ENCODE results near the gene ADGRG6.

- TF ChIP-seq, protein P1, sequence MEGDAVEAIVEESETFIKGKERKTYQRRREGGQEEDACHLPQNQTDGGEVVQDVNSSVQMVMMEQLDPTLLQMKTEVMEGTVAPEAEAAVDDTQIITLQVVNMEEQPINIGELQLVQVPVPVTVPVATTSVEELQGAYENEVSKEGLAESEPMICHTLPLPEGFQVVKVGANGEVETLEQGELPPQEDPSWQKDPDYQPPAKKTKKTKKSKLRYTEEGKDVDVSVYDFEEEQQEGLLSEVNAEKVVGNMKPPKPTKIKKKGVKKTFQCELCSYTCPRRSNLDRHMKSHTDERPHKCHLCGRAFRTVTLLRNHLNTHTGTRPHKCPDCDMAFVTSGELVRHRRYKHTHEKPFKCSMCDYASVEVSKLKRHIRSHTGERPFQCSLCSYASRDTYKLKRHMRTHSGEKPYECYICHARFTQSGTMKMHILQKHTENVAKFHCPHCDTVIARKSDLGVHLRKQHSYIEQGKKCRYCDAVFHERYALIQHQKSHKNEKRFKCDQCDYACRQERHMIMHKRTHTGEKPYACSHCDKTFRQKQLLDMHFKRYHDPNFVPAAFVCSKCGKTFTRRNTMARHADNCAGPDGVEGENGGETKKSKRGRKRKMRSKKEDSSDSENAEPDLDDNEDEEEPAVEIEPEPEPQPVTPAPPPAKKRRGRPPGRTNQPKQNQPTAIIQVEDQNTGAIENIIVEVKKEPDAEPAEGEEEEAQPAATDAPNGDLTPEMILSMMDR (conservative IDR thresholded peaks at IDR 0.05): no peak
- no peak for TF ChIP-seq EZH2 (IDR thresholded peaks at IDR 0.05; ENCODE audit: low read depth)
Measured at GRCh38 chr6:142353690-142354089, 51.9 kb downstream of the ADGRG6 start.
